GM12892 (cell line): ENCODE measurements around the gene TRPM8.
"Not testable (repeated sequence)": the region's sequence is repeated elsewhere in the genome, so short reads cannot be mapped to it uniquely, and the experiment has no call there.

Source experiments
- POLR2A ChIP-seq: IDR thresholded peaks from 2 replicates; pipeline ENCODE4 v1.6.1; 2011; ENCODE audit warnings: low read depth, low read length, control low read depth
- POLR2AphosphoS5 ChIP-seq: IDR thresholded peaks from 2 replicates; pipeline ENCODE4 v1.6.1; 2011; ENCODE audit warnings: low read depth, low read length, control low read depth
- TAF1 ChIP-seq: IDR thresholded peaks from 2 replicates; pipeline ENCODE4 v1.6.1; 2011; ENCODE audit warnings: low read depth, mild to moderate bottlenecking, control low read depth, low read length, borderline replicate concordance

DNA sequence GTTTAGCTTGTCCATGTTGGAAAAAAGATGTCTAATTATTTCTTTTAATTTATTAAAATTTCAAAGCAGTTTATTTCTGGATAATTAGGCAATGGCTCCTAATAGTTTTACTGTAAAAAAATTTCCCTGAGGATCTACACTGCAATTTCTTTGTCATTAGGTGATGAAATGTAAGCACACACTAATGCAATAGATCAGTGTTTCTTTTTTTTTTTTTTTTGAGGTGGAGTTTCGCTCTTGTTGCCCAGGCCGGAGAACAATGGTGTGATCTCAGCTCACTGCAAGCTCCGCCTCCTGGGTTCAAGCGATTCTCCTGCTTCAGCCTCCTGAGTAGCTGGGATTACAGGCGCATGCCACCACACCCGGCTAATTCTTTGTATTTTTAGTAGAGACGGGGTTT, 48.5 kb downstream of the TRPM8 start:
- TF ChIP-seq POLR2A, TAF1, POLR2AphosphoS5: not testable (repeated sequence)
